ENCODE data around the gene CITED1. TPM values are rescaled to one million over a fixed set of nuclear protein-coding genes. Genes with fewer than 3 reads are reported as not detected.

CITED1 gene
- total RNA-seq, 1 donor from 2014 or later: 2.1 TPM

GRCh38 chrX:72309297-72310071 lies 3.8 kb upstream of the CITED1 start:
- intact Hi-C loops (cut with DNase I): loop anchor here (5.0 to 10.0 kb wide), 2 partner anchors 65 to 233 kb away; no protein-coding TSS in a partner anchor
- DNase-seq (ENCODE audit: low spot score): no peak

GRCh38 chrX:72308566-72309296 lies 3.0 kb upstream of the CITED1 start:
- intact Hi-C loops (cut with DNase I): loop anchor here (5.0 to 10.0 kb wide), 2 partner anchors 64 to 234 kb away; no protein-coding TSS in a partner anchor
- DNase-seq (ENCODE audit: low spot score): no peak

GRCh38 chrX:72308209-72308565 lies 2.5 kb upstream of the CITED1 start:
- DNase-seq (ENCODE audit: low spot score): no peak
- intact Hi-C loops (cut with DNase I): loop anchor here (5.0 to 10.0 kb wide), 2 partner anchors 63 to 234 kb away; no protein-coding TSS in a partner anchor

GRCh38 chrX:72307646-72308051 lies 1.9 kb upstream of the CITED1 start:
- intact Hi-C loops (cut with DNase I): loop anchor here (5.0 to 10.0 kb wide), 2 partner anchors 63 to 235 kb away; no protein-coding TSS in a partner anchor
- no peak for DNase-seq (ENCODE audit: low spot score)

- no peak for DNase-seq (ENCODE audit: low spot score)
- intact Hi-C loops (cut with DNase I): loop anchor here (5.0 to 10.0 kb wide), 2 partner anchors 62 to 235 kb away; no protein-coding TSS in a partner anchor
Observed at GRCh38 chrX:72306851-72307645, 1.3 kb upstream of the CITED1 start.

- intact Hi-C loops (cut with DNase I): loop anchor here (5.0 to 10.0 kb wide), 2 partner anchors 61 to 236 kb away; no protein-coding TSS in a partner anchor
- DNase-seq (ENCODE audit: low spot score): no peak
Observed at GRCh38 chrX:72306085-72306801, 529 bp upstream of the CITED1 start.

GRCh38 chrX:72304877-72305276 lies 837 bp downstream of the CITED1 start:
- intact Hi-C loops (cut with DNase I): loop anchor here (5.0 to 10.0 kb wide), 2 partner anchors 60 to 237 kb away; no protein-coding TSS in a partner anchor

GRCh38 chrX:72301781-72302180 lies 3.9 kb downstream of the CITED1 start:
- no peak for DNase-seq (ENCODE audit: low spot score)
- intact Hi-C loops (cut with DNase I): loop anchor here (10.0 kb wide), 1 partner anchor 57 kb away; no protein-coding TSS in a partner anchor

More at GRCh38 chrX:72304877-72305276, 837 bp downstream of the CITED1 start:
- DNase-seq (ENCODE audit: low spot score): no peak

GRCh38 chrX:72299891-72300630 lies 5.7 kb downstream of the CITED1 start:
- no peak for DNase-seq (ENCODE audit: low spot score)
- intact Hi-C loops (cut with DNase I): loop anchor here (10.0 kb wide), 1 partner anchor 55 kb away; no protein-coding TSS in a partner anchor

- intact Hi-C loops (cut with DNase I): no loop called here
- DNase-seq (ENCODE audit: low spot score): no peak
Observed at GRCh38 chrX:72297953-72298730, 7.6 kb downstream of the CITED1 start.

- intact Hi-C loops (cut with DNase I): no loop called here
- no peak for DNase-seq (ENCODE audit: low spot score)
Observed at GRCh38 chrX:72296991-72297390, 8.7 kb downstream of the CITED1 start.

GRCh38 chrX:72295745-72296144 lies 10.0 kb downstream of the CITED1 start:
- intact Hi-C loops (cut with DNase I): no loop called here
- DNase-seq (ENCODE audit: low spot score): no peak

- DNase-seq (ENCODE audit: low spot score): no peak
- intact Hi-C loops (cut with DNase I): no loop called here
Observed at GRCh38 chrX:72294497-72294896, 11.2 kb downstream of the CITED1 start.

- no peak for DNase-seq (ENCODE audit: low spot score)
- intact Hi-C loops (cut with DNase I): no loop called here
Observed at GRCh38 chrX:72282302-72282701, 23.4 kb downstream of the CITED1 start.

- no peak for DNase-seq (ENCODE audit: low spot score)
- intact Hi-C loops (cut with DNase I): no loop called here
Observed at GRCh38 chrX:72280321-72280845, 25.3 kb downstream of the CITED1 start.

GRCh38 chrX:72276478-72276953 lies 29.2 kb downstream of the CITED1 start:
- DNase-seq (ENCODE audit: low spot score): no peak
- intact Hi-C loops (cut with DNase I): loop anchor here (5.0 kb wide), 1 partner anchor 39 kb away; the partner anchor contains the start of gene ERCC6L

- DNase-seq (ENCODE audit: low spot score): no peak
- intact Hi-C loops (cut with DNase I): no loop called here
Observed at GRCh38 chrX:72274526-72274925, 31.2 kb downstream of the CITED1 start.

All from cardiac septum (tissue), 1 donor.